ENCODE data around the gene MLF1.

The MLF1 gene

DNA sequence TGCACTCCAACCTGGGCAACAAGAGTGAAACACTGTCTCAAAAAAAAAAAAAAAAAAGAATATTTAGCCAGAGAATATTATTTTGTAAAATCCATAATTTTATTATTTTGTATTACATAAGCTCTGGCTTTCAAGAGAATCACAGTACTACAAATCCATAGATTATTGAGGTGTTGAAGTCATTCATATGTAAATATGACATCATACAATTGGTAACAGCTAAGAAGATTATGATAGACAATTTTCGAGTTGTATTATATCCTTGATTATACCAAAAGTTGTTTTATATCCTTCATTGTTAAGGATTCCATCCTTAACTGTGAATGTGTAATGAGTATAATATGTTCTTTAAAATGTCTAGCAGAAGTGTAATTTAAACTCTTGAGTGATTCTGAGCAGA is 3.7 kb downstream of the MLF1 start:
- no peak for DNase-seq (ENCODE audit: low spot score)

DNA sequence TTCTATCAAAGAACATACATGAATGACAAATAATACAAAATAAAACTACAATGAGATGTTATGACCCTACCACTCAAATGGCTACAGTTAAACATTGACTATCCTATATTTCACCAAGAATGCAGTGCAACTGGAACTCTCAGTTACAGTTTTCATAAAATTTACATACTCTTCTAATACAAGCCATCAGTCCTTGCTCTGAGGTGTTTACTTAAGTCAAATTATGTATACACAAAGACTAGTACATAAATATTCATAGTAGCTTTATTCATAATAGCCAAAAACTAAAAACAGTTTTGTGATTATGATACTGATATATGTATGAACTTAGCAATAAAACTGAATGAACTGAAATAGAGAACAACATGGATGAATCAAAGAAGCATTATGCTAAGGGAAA is 19.2 kb downstream of the MLF1 start:
- DNase-seq (ENCODE audit: low spot score), result no peak

GRCh38 chr3:158600787-158601186 is 29.8 kb downstream of the MLF1 start:
- no peak for DNase-seq (ENCODE audit: low spot score)

DNA sequence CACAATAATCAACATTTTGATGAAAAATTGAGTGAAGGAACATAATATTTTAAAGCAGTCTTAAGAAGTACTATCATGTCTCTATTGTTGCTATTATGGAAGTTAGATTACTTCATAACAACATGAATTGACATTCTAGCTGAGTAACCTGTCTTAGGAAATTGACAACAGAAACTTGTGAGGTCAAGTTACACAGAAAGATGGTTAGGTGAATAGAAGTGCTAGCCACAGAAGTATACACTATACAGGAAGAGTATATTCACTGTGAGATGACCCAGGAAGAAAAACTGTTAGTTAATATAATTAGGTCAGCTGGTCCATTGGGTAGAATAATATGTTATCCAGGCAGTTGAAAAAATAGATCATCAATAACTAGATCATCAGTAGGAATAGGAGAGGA is 31.2 kb downstream of the MLF1 start:
- DNase-seq (ENCODE audit: low spot score), result no peak

DNA sequence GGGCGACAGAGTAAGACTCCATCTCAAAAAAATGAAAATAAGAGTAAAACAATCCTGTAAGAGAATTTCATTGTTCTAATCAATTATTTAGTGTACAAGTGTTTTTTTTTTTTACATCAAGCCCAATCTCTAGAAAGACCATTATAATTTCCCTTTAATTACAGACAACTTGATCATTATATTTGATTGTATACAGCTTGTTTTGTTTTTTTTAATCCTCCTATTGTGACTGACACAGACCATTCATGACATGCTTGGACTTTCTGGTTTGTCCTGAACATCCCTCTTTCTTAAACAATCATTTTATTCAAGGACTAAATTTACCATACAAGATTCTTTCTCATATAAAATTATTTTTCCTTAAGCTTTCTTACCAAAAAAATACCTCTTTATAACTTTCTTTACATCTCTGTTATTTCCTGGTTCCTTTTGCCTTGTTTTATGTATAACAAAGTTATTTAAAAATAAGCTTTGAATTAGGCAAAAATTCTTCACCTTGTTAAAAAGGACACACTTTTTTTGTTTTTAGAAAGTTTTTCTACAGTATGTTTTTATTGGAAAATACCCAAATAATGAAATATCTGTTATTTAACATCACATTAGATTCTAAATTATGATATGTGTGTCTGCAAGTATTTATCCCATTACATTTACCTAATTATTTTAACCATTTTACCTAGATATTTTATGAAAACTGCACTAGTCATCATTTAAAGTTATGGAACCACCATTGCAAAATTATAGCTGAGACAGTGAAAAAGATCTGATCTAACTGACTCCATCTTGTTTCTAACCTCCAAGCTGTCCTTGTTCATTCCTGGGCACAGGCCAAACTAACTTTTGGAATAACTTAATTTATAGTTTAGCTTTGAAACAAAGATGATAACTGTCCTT is 47.2 kb downstream of the MLF1 start:
- no peak for DNase-seq (ENCODE audit: low spot score)

GRCh38 chr3:158625881-158626280 is 54.9 kb downstream of the MLF1 start:
- no peak for DNase-seq (ENCODE audit: low spot score)

- DNase-seq (ENCODE audit: low spot score), result no peak
Measured at GRCh38 chr3:158631981-158632380, 61.0 kb downstream of the MLF1 start.

- DNase-seq (ENCODE audit: low spot score), result no peak
Measured at GRCh38 chr3:158640646-158641045, 69.7 kb downstream of the MLF1 start.

- DNase-seq (ENCODE audit: low spot score), result no peak
Measured at GRCh38 chr3:158642005-158642404, 71.0 kb downstream of the MLF1 start.

- no peak for DNase-seq (ENCODE audit: low spot score)
Measured at GRCh38 chr3:158642474-158643210, 71.6 kb downstream of the MLF1 start.

GRCh38 chr3:158644345-158644908 is 73.4 kb downstream of the MLF1 start, which contains the start of gene GFM1:
Gene GFM1, plus strand, starts transcription at chr3:158644527. Its CDS starts 108 bp downstream, at chr3:158644635.
- DNase-seq (ENCODE audit: low spot score), result peak; percentile 92

- no peak for DNase-seq (ENCODE audit: low spot score)
Measured at GRCh38 chr3:158649791-158650190, 78.8 kb downstream of the MLF1 start.

GRCh38 chr3:158651192-158651591 is 80.2 kb downstream of the MLF1 start:
- DNase-seq (ENCODE audit: low spot score), result no peak

DNA sequence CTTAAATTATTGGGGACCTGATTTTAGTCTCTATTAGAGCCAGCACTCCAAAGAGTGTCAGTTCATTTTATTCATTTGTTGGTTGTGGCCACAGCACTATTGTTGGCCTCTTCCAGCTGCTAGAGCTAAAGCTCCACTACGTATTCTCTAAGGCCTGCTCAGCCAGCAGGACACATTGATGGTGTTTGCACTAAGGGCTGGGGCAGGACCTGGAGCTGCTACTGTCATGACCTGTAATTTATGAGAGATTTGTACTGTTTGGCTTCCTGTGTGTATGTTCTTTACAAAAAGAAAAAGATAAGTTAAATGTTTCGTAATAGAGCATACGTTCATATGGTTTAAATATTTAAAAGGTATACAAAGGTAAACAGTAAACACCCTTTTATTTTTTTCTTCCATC is 81.5 kb downstream of the MLF1 start:
- DNase-seq (ENCODE audit: low spot score), result no peak

Data from left forelimb (tissue), 1 donor.